HS-27A (cell line): ENCODE results near the gene DES.
"Not testable (repeated sequence)": the region's sequence is repeated elsewhere in the genome, so short reads cannot be mapped to it uniquely, and the experiment has no call there.

ENCODE experiments used
- DNase-seq: peaks from one replicate; pipeline ENCODE4 v3.0.0-alpha.2; 2012; ENCODE audit warnings: low read depth, missing footprints

DES gene

GRCh38 chr2:219400562-219400961, 17.6 kb upstream of the DES start:
- no peak for DNase-seq

- no peak for DNase-seq
Measured at GRCh38 chr2:219401606-219402005, 16.6 kb upstream of the DES start.

- peak; percentile 31 for DNase-seq
Measured at GRCh38 chr2:219402665-219403515, 15.3 kb upstream of the DES start.

DNA sequence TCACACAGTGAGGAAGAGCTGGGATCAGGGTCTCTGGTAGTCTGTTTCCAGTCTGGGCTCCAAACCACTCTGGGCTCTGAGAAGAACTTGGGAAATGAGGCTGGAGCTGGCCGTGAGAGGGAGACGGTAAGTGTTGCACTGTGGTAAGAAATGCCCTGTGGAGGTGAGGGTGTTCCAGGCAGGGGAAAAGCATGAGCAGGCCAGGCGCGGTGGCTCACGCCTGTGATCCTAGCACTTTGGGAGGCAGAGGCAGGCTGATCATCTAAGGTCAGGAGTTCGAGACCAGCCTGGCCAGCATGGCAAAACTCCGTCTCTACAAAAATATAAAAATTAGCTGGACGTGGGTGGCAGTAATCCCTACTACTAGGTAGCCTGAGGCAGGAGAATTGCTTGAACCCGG, 14.3 kb upstream of the DES start:
- no peak for DNase-seq

GRCh38 chr2:219404291-219404910, 13.8 kb upstream of the DES start:
- DNase-seq = no peak

DNA sequence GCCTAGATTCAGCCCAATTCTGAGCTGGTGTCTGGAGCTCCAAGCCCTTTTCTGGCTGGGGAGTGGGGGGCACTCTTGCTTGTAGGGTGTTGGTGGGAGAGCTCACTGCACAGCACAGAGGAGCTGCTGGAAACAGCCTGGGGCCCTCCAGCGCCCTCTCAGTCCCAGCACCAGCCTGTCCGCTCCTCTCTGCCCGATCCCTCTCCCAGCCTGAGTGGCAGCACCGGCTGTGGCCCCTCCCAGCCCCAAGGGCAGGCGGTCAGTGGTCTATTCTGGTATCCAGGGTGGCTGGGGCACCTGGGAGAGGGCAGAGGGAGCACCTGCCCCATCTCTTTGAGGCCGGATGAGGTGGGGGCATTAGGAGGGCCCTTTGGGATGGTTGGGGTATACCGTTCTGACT, 13.2 kb upstream of the DES start:
- DNase-seq = no peak

- no peak for DNase-seq
Measured at GRCh38 chr2:219405451-219405850, 12.7 kb upstream of the DES start.

DNA sequence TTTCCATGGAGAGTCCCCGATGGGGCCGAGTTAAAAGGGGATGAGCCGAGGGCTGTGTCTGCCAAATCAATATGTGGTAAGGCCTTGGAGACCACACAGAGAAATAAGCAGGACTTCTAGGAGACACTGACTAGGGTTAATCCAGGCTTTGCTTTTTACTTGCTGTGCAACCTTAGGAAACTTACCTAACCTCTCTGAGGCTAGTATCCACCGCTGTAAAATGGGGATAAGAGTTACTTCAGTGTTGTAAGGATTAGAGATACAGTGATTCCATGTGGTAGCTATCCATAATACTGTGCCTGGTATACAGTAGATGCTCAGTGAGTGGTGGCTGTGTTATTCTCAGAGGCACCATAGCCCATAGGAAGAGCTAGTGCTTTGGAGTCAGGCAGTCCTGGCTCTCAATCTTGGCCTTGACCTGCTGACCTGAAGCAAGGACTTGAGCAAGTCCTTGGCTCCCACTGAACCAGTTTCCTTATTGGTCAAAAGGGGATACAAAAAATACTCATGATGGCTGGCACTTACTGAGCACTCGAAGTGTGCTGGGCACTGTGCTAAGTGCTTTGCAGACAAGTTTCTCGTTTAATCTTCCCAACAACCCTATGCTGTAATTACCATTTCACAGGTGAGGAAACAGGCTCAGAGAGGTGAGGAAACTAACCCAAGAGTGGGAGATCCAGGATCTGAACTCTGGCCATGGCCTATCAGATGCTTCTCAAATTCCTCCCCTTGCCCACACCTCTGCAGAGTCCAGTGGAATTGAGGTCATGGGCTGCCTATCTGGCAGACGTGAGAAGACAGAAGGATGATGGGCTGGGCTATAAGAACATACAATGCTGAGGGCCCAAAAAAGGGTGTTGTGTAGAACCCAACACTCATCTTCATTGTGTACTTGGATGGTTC, 12.0 kb upstream of the DES start:
- no peak for DNase-seq

- DNase-seq = peak; percentile 59
Measured at GRCh38 chr2:219406861-219407230, 11.3 kb upstream of the DES start.

DNA sequence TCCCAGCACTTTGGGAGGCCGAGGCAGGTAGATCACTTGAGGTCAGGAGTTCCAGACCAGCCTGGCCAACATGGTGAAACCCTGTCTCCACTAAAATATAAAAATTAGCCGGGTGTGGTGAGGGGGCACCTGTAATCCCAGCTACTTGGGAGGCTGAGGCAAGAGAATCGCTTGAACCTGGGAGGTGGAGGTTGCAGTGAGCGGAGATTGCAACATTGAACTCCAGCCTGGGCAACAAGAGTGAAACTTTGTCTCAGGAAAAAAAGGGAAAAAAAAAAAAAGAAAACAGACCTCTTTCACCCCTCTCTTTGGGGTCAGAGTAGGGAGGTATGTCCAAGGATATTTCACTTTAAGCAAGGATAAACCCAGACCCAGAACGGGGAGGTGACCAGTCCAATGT, 10.8 kb upstream of the DES start:
- DNase-seq = not testable (repeated sequence)

- DNase-seq = no peak
Measured at GRCh38 chr2:219408204-219408603, 10.0 kb upstream of the DES start.

DNA sequence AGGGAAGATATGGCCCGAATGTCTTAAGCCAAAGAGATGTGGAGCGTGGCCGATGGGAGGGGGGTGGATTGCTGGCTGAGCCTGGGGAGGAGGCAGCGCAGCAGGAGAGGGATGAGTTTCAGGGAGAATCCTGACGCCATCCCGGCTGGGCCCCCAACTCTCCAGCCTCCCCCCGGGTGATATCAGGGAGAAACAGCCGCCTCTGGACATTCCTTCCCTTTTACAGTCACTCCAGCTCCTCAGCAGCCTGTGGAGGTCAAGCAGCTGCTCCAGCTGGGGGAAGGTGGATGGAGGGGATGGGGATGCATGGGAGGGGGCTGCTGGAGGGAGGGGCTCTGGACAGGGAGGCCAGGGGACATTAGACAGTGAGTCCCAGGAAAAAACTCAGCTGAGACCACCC, 9.5 kb upstream of the DES start:
- no peak for DNase-seq

- no peak for DNase-seq
Measured at GRCh38 chr2:219409619-219410018, 8.6 kb upstream of the DES start.

- no peak for DNase-seq
Measured at GRCh38 chr2:219410390-219410789, 7.8 kb upstream of the DES start.

GRCh38 chr2:219414857-219415256, 3.3 kb upstream of the DES start:
- DNase-seq = no peak

- no peak for DNase-seq
Measured at GRCh38 chr2:219415580-219416234, 2.5 kb upstream of the DES start.

DNA sequence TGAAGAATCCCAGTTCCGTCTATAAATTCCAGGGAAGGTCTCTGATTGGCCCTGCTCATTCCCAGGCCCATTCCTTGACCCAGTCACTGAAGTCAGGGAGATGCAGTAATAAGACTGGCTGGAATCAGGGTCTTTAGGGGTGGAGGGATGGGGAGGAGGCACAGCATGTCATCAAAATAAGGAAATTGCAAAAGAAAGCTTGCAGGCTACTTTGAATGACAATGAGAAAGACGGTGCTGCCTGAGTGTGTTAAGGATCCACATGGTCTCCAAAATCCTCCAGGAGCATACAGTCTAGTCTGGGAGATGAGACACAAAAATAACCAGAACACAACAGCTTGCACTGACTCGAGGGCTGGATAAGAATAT, 2.0 kb upstream of the DES start:
- no peak for DNase-seq

DNA sequence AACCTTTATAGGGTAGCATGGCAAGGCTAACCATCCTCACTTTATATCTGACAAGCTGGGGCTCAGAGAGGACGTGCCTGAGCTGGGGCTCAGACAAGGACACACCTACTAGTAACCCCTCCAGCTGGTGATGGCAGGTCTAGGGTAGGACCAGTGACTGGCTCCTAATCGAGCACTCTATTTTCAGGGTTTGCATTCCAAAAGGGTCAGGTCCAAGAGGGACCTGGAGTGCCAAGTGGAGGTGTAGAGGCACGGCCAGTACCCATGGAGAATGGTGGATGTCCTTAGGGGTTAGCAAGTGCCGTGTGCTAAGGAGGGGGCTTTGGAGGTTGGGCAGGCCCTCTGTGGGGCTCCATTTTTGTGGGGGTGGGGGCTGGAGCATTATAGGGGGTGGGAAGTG, 1.2 kb upstream of the DES start:
- DNase-seq = no peak

- DNase-seq = no peak
Measured at GRCh38 chr2:219417374-219417773, 803 bp upstream of the DES start.

DNA sequence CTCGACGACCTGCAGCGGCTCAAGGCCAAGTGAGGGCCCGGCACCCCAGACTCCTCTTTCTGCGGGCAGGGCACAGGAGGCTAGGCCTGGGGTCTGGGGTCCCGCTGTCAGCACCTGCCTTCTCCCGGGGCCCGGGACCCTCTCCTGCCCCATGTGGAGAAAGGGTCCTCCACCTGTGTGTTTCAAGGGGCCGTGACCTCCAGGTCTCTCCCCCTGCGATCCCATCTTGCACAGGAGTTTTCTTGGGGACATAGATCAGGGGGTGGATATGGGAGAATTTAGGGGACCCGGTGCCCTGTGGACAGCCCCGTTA, 791 bp downstream of the DES start:
- no peak for DNase-seq

DNA sequence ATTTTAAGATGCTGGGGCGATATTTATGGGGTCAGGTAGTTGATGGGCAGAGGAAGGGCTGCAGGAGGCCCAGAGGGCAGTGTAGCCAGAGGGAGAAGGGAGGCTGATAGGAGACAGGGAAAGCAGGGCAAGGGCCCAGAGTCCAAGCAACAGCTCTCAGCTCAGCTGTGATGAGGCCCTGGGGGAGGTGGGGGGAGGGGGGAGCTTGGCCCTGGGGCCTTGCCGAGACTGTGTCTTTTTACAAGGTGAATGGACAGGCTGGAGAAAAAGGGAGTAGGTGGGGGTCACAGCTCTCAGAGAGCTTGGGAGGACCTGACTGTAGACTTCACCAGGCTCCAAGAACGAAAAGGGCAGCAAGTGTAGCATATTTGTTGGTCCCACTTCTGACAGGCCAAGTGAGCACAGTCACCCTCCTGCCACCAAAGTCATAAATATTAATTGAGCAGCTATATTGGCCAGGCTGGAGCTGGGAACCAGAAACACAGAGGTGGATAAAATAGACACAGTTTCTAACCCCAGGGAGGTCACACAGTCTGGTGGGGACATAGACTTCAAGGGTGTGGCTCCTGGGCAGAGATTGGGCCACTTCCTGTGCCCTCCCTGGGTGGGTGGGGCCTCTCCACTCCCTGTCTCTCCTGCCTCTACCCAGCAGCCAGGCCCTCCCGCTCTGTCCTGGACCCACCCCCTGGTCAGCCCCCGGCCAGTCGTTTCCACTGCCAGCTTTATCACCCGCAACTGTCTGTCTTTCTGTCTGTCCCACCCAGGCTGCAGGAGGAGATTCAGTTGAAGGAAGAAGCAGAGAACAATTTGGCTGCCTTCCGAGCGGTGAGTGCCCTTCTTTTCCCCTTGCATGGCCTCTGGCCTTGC, 1.4 kb downstream of the DES start:
- no peak for DNase-seq

DNA sequence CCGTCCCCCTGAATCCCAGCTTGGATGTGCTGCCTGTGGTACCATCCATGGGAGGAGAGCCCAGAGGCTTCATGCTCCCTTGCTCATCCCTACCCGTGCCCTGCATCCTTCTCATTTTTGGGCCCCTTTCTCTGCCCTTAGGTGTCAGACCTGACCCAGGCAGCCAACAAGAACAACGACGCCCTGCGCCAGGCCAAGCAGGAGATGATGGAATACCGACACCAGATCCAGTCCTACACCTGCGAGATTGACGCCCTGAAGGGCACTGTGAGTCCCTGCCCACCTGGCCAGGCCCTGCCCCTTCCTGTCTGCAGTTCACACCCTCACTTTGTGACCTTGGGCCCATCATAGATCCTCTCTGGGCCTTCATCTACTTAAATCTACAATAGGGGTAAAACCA, 2.5 kb downstream of the DES start:
- no peak for DNase-seq
